WTC11 (cell line): ENCODE results near the gene EPC1.

Experiments
- ETV6 ChIP-seq: sonication (generic); formaldehyde crosslinking; IDR thresholded peaks from 2 replicates; pipeline ENCODE4 v1.8.1; 2022; ENCODE audit warnings: mild to moderate bottlenecking, missing genetic modification reagents
- JUN ChIP-seq: sonication (generic); formaldehyde crosslinking; IDR thresholded peaks from 2 replicates; pipeline ENCODE4 v1.8.0; 2023; ENCODE audit warnings: mild to moderate bottlenecking, missing genetic modification reagents
- TF ChIP-seq, protein P1 (sequence below): fragments of 200-600 bp; IDR thresholded peaks from 2 replicates; pipeline ENCODE4 v1.8.0; 2022; ENCODE audit warnings: antibody characterized with exemption
- TF ChIP-seq, protein P2 (sequence below): sonication (generic); formaldehyde crosslinking; IDR thresholded peaks from 2 replicates; pipeline ENCODE4 v1.8.1; 2023; ENCODE audit warnings: mild to moderate bottlenecking, missing genetic modification reagents
- TF ChIP-seq, protein P3 (sequence below): sonication (generic); formaldehyde crosslinking; IDR thresholded peaks from 2 replicates; pipeline ENCODE4 v1.8.1; 2023; ENCODE audit warnings: mild to moderate bottlenecking, missing genetic modification reagents, moderate library complexity
- TF ChIP-seq, protein P4 (sequence below): sonication (generic); formaldehyde crosslinking; IDR thresholded peaks from 2 replicates; pipeline ENCODE4 v1.8.0; 2022; ENCODE audit warnings: mild to moderate bottlenecking, missing genetic modification reagents
- TF ChIP-seq, protein P5 (sequence below): sonication (generic); formaldehyde crosslinking; IDR thresholded peaks from 2 replicates; pipeline ENCODE4 v1.8.0; 2022; ENCODE audit warnings: mild to moderate bottlenecking, missing genetic modification reagents

DNA sequence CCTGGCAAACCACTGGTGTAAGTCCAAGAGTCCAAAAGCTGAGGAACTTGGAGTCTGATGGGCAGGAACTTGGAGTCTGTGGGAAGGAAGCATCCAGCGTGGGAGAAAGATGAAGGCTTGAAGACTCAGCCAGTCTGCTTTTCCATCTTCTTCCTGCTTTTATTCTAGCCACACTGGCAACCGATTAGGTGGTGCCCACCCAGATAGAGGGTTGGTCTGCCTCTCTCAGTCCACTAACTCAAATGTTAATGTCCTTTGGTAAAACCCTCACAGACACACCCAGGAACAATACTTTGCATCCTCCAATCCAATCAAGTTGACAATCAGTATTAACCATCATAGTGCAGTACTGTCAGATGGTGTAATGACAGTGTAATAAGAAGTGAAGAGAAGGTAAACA lies 119.2 kb downstream of the EPC1 start:
- TF ChIP-seq, protein P1, sequence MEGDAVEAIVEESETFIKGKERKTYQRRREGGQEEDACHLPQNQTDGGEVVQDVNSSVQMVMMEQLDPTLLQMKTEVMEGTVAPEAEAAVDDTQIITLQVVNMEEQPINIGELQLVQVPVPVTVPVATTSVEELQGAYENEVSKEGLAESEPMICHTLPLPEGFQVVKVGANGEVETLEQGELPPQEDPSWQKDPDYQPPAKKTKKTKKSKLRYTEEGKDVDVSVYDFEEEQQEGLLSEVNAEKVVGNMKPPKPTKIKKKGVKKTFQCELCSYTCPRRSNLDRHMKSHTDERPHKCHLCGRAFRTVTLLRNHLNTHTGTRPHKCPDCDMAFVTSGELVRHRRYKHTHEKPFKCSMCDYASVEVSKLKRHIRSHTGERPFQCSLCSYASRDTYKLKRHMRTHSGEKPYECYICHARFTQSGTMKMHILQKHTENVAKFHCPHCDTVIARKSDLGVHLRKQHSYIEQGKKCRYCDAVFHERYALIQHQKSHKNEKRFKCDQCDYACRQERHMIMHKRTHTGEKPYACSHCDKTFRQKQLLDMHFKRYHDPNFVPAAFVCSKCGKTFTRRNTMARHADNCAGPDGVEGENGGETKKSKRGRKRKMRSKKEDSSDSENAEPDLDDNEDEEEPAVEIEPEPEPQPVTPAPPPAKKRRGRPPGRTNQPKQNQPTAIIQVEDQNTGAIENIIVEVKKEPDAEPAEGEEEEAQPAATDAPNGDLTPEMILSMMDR = no peak
- TF ChIP-seq, protein P2, sequence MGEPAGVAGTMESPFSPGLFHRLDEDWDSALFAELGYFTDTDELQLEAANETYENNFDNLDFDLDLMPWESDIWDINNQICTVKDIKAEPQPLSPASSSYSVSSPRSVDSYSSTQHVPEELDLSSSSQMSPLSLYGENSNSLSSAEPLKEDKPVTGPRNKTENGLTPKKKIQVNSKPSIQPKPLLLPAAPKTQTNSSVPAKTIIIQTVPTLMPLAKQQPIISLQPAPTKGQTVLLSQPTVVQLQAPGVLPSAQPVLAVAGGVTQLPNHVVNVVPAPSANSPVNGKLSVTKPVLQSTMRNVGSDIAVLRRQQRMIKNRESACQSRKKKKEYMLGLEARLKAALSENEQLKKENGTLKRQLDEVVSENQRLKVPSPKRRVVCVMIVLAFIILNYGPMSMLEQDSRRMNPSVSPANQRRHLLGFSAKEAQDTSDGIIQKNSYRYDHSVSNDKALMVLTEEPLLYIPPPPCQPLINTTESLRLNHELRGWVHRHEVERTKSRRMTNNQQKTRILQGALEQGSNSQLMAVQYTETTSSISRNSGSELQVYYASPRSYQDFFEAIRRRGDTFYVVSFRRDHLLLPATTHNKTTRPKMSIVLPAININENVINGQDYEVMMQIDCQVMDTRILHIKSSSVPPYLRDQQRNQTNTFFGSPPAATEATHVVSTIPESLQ (CRISPR knock-in tag) = no peak
- no peak for TF ChIP-seq JUN (CRISPR knock-in tag)
- TF ChIP-seq, protein P3, sequence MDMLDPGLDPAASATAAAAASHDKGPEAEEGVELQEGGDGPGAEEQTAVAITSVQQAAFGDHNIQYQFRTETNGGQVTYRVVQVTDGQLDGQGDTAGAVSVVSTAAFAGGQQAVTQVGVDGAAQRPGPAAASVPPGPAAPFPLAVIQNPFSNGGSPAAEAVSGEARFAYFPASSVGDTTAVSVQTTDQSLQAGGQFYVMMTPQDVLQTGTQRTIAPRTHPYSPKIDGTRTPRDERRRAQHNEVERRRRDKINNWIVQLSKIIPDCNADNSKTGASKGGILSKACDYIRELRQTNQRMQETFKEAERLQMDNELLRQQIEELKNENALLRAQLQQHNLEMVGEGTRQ (CRISPR knock-in tag) = no peak
- TF ChIP-seq, protein P4, sequence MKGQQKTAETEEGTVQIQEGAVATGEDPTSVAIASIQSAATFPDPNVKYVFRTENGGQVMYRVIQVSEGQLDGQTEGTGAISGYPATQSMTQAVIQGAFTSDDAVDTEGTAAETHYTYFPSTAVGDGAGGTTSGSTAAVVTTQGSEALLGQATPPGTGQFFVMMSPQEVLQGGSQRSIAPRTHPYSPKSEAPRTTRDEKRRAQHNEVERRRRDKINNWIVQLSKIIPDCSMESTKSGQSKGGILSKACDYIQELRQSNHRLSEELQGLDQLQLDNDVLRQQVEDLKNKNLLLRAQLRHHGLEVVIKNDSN (CRISPR knock-in tag) = no peak
- TF ChIP-seq ETV6 (CRISPR knock-in tag) = no peak
- TF ChIP-seq, protein P5, sequence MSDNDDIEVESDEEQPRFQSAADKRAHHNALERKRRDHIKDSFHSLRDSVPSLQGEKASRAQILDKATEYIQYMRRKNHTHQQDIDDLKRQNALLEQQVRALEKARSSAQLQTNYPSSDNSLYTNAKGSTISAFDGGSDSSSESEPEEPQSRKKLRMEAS (CRISPR knock-in tag) = no peak
